Subcutaneous abdominal adipose tissue (tissue), 5 donors: ENCODE measurements around the gene CSNK1D.
A peak's percentile ranks its signal among the peaks of the same experiment; 100 is the strongest.

Experiments
- H3K27ac ChIP-seq: one replicate; pipeline ENCODE4 v1.7.0; 2013; ENCODE audit warnings: low read depth, mild to moderate bottlenecking, inconsistent platforms, low read length, moderate library complexity
- H3K27me3 ChIP-seq, 5 donors: one replicate each; pipeline ENCODE4 v1.7.0; 2013; ENCODE audit warnings: low read length in 5 of 5, inconsistent platforms in 1 of 5; ENCODE audit not compliant: control insufficient read depth in 5 of 5, insufficient read depth in 4 of 5
- H3K36me3 ChIP-seq, 5 donors: one replicate each; pipeline ENCODE4 v1.7.0; 2013; ENCODE audit warnings: low read length in 5 of 5; ENCODE audit not compliant: control insufficient read depth in 5 of 5, insufficient read depth in 5 of 5
- H3K4me1 ChIP-seq, 5 donors: one replicate each; pipeline ENCODE4 v1.7.0; 2013; ENCODE audit warnings: low read length in 5 of 5, mild to moderate bottlenecking in 3 of 5, moderate library complexity in 1 of 5; ENCODE audit not compliant: control insufficient read depth in 5 of 5, insufficient read depth in 5 of 5
- H3K4me3 ChIP-seq, 5 donors: one replicate each; pipeline ENCODE4 v1.7.0; 2013; ENCODE audit warnings: low read length in 5 of 5, low read depth in 1 of 5
- H3K9ac ChIP-seq, 5 donors: one replicate each; pipeline ENCODE4 v1.7.0; 2013; ENCODE audit warnings: low read length in 5 of 5, mild to moderate bottlenecking in 4 of 5, moderate library complexity in 3 of 5
- H3K9me3 ChIP-seq, 5 donors: one replicate each; pipeline ENCODE4 v1.7.0; 2013; ENCODE audit warnings: low read length in 5 of 5; ENCODE audit not compliant: control insufficient read depth in 5 of 5
- donor health status: healthy.
- donor health status: healthy.
- donor health status: healthy.
- donor health status: healthy.
- donor health status: healthy.

Gene CSNK1D

GRCh38 chr17:82274134-82275020 is 877 bp upstream of the CSNK1D start:
- Histone ChIP-seq H3K27me3 (no peaks in the 10 kb centered on the region), H3K27ac (no peak overlapping the region), H3K36me3 (peaks cover 0 to 30% (median 20%) of the 10 kb centered on the region in 5 donors), H3K9me3 (no peaks in the 10 kb centered on the region), H3K4me3 (peak overlapping the region; percentile 51 to 80 (median 70)), H3K4me1 (peaks cover 9 to 47% (median 42%) of the 10 kb centered on the region in 5 donors), H3K9ac (peak overlapping the region in 4 of 5 donors; percentile 52 to 75 (median 59))

DNA sequence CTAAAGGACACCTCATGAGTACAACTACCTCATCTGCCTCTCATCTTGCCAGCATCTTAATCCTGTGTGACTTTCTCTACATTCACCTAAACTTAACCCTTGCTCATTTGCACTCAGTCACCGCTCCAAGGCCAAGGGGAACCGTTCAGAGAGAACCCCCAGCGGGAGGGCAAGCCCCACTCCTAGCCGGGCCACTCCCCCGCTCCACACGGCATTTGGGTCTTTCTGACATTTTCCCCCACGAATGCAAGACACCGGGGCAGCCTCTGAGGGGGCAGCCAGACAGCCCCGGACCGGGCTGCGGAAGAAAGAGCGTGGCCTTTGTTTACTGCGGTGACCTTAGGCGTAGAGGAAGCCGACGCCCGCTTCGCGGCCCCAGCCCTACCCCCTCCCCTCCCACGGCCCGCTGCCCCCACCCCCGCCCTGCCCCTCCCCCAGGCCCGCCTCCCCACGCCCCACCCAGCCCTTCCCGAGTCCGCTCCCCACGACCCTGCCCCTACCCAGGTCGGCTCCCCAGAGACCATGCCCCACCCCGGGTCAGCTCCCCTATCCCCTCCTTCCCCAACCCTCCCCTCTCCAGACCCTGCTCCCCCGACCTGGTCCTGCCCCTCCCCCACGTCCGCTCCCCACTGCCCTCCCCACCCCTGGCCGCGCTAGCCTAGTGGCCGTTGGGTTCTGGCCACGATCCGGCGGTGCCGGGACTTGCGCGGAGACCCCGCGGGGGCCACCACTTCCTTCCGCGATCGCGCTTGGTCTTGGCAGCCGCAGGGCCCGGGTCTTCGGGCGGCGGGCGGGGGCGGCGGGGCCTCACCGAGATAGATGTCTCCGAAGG is 789 bp downstream of the CSNK1D start:
- Histone ChIP-seq H3K27me3 (no peaks in the 10 kb centered on the region), H3K4me1 (peaks cover 14 to 59% (median 57%) of the 10 kb centered on the region in 5 donors), H3K36me3 (peaks cover 0 to 37% (median 23%) of the 10 kb centered on the region in 5 donors), H3K27ac (peak overlapping the region; percentile 90), H3K4me3 (peak overlapping the region; percentile 63 to 80 (median 77)), H3K9me3 (no peaks in the 10 kb centered on the region), H3K9ac (peak overlapping the region; percentile 71 to 82 (median 75))

GRCh38 chr17:82271401-82271800 is 2.1 kb downstream of the CSNK1D start:
- peak overlapping the region; percentile 83 for H3K27ac ChIP-seq

GRCh38 chr17:82270651-82271050 is 2.8 kb downstream of the CSNK1D start:
- Histone ChIP-seq H3K27ac (no peak overlapping the region), H3K27me3 (no peaks in the 10 kb centered on the region), H3K9ac (no peak overlapping the region), H3K9me3 (no peaks in the 10 kb centered on the region), H3K36me3 (peaks cover 0 to 45% (median 32%) of the 10 kb centered on the region in 5 donors), H3K4me1 (peaks cover 20 to 78% (median 75%) of the 10 kb centered on the region in 5 donors), H3K4me3 (peak overlapping the region in 1 of 5 donors; percentile 2)

More at GRCh38 chr17:82271401-82271800, 2.1 kb downstream of the CSNK1D start:
- Histone ChIP-seq H3K4me1 (peaks cover 20 to 72% (median 69%) of the 10 kb centered on the region in 5 donors), H3K9me3 (no peaks in the 10 kb centered on the region), H3K9ac (no peak overlapping the region), H3K27me3 (no peaks in the 10 kb centered on the region), H3K4me3 (no peak overlapping the region), H3K36me3 (peaks cover 0 to 37% (median 25%) of the 10 kb centered on the region in 5 donors)

GRCh38 chr17:82269882-82270500 is 3.5 kb downstream of the CSNK1D start:
- H3K4me3 ChIP-seq, result no peak overlapping the region
- peaks cover 20 to 78% (median 75%) of the 10 kb centered on the region in 5 donors for H3K4me1 ChIP-seq
- H3K36me3 ChIP-seq, result peaks cover 0 to 51% (median 38%) of the 10 kb centered on the region in 5 donors

GRCh38 chr17:82269138-82269881 is 4.2 kb downstream of the CSNK1D start:
- Histone ChIP-seq H3K4me1 (peaks cover 20 to 74% (median 71%) of the 10 kb centered on the region in 5 donors), H3K9ac (no peak overlapping the region), H3K27ac (peak overlapping the region; percentile 37), H3K4me3 (no peak overlapping the region), H3K9me3 (no peaks in the 10 kb centered on the region), H3K36me3 (peaks cover 0 to 58% (median 41%) of the 10 kb centered on the region in 5 donors), H3K27me3 (no peaks in the 10 kb centered on the region)

More at GRCh38 chr17:82269882-82270500, 3.5 kb downstream of the CSNK1D start:
- no peaks in the 10 kb centered on the region for H3K9me3 ChIP-seq
- no peaks in the 10 kb centered on the region for H3K27me3 ChIP-seq
- H3K9ac ChIP-seq, result peak overlapping the region in 1 of 5 donors; percentile 6
- peak overlapping the region; percentile 37 for H3K27ac ChIP-seq

- peak overlapping the region; percentile 8 to 85 (median 74) for H3K9ac ChIP-seq
- peaks cover 0 to 73% (median 56%) of the 10 kb centered on the region in 5 donors for H3K36me3 ChIP-seq
Observed at GRCh38 chr17:82267575-82268379, 5.7 kb downstream of the CSNK1D start.

DNA sequence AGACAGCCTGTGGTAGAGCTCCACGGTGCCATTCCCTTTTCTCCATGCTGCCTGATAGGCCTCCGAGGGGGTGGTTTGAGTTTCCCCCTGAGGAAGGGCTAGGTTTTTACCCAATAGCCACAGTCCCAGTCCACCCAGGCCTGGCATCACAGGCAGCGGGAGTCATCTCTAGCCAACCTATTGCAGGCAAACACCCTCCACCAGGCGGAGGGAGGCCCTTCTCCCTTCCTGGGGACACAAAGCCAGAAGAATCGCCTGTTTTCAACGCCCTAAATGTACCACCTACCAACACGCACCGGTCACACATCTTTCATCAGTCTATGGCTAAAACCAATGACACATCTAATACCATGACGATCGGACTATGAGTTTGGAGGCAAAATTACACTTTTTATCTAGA is 7.4 kb downstream of the CSNK1D start:
- H3K9me3 ChIP-seq, result no peaks in the 10 kb centered on the region
- peaks cover 13 to 55% (median 49%) of the 10 kb centered on the region in 5 donors for H3K4me1 ChIP-seq
- H3K27ac ChIP-seq, result peak overlapping the region; percentile 90
- peaks cover 2 to 82% (median 65%) of the 10 kb centered on the region in 5 donors for H3K36me3 ChIP-seq
- H3K4me3 ChIP-seq, result no peak overlapping the region
- H3K9ac ChIP-seq, result peak overlapping the region in 1 of 5 donors; percentile 42
- H3K27me3 ChIP-seq, result no peaks in the 10 kb centered on the region

More at GRCh38 chr17:82267575-82268379, 5.7 kb downstream of the CSNK1D start:
- Histone ChIP-seq H3K27ac (peak overlapping the region; percentile 90), H3K4me3 (peak overlapping the region; percentile 25 to 54 (median 36)), H3K9me3 (no peaks in the 10 kb centered on the region), H3K4me1 (peaks cover 20 to 68% (median 64%) of the 10 kb centered on the region in 5 donors), H3K27me3 (no peaks in the 10 kb centered on the region)
